HG02642 (cell line): ENCODE results near the gene CISD2.
"Not testable (repeated sequence)": the region's sequence is repeated elsewhere in the genome, so short reads cannot be mapped to it uniquely, and the experiment has no call there.

Experiments
- ATAC-seq: cut with Tn5 transposase; IDR thresholded peaks from one replicate; pipeline ENCODE4 v1.9.1; 2021; ENCODE audit warnings: mild to moderate bottlenecking; ENCODE audit not compliant: unreplicated experiment, poor library complexity

Gene CISD2

GRCh38 chr4:102847687-102848086, 21.1 kb upstream of the CISD2 start:
- ATAC-seq, result no peak

GRCh38 chr4:102849579-102850104, 19.1 kb upstream of the CISD2 start:
- no peak for ATAC-seq

GRCh38 chr4:102850370-102850769, 18.4 kb upstream of the CISD2 start:
- no peak for ATAC-seq

- no peak for ATAC-seq
These were observed 9.8 kb upstream of the CISD2 start for GRCh38 chr4:102858828-102859464.

GRCh38 chr4:102860611-102861324, 8.0 kb upstream of the CISD2 start:
- ATAC-seq, result no peak

- ATAC-seq, result no peak
These were observed 6.8 kb upstream of the CISD2 start for GRCh38 chr4:102862016-102862415.

- no peak for ATAC-seq
These were observed 6.0 kb upstream of the CISD2 start for GRCh38 chr4:102862747-102863146.

GRCh38 chr4:102865327-102865726, 3.5 kb upstream of the CISD2 start:
- ATAC-seq, result not testable (repeated sequence)

- ATAC-seq, result no peak
These were observed 1.3 kb upstream of the CISD2 start for GRCh38 chr4:102867278-102868152.

- peak; percentile 53 for ATAC-seq
These were observed 525 bp upstream of the CISD2 start for GRCh38 chr4:102868153-102868780.

- peak; percentile 41 for ATAC-seq
These were observed 891 bp downstream of the CISD2 start for GRCh38 chr4:102869569-102870197.

GRCh38 chr4:102871772-102872171, 3.0 kb downstream of the CISD2 start:
- no peak for ATAC-seq

GRCh38 chr4:102877477-102878106, 8.8 kb downstream of the CISD2 start:
- ATAC-seq, result not testable (repeated sequence)

GRCh38 chr4:102878349-102878748, 9.6 kb downstream of the CISD2 start:
- ATAC-seq, result not testable (repeated sequence)

- no peak for ATAC-seq
These were observed 10.1 kb downstream of the CISD2 start for GRCh38 chr4:102878901-102879300.

- ATAC-seq, result no peak
These were observed 12.6 kb downstream of the CISD2 start for GRCh38 chr4:102881343-102881742.

GRCh38 chr4:102883278-102883677, 14.5 kb downstream of the CISD2 start:
- no peak for ATAC-seq

GRCh38 chr4:102888570-102888969, 19.8 kb downstream of the CISD2 start:
- not testable (repeated sequence) for ATAC-seq

GRCh38 chr4:102889866-102890265, 21.1 kb downstream of the CISD2 start:
- ATAC-seq, result not testable (repeated sequence)
